AG20443 (cell line): ENCODE results near the gene C3orf80.
A peak's percentile ranks its signal among the peaks of the same experiment; 100 is the strongest.
"Not testable (repeated sequence)": the region's sequence is repeated elsewhere in the genome, so short reads cannot be mapped to it uniquely, and the experiment has no call there.

Source experiments
- DNase-seq: peaks from one replicate; pipeline ENCODE4 v3.0.0; 2012; ENCODE audit warnings: low spot score, mixed read lengths

C3orf80 gene

DNA sequence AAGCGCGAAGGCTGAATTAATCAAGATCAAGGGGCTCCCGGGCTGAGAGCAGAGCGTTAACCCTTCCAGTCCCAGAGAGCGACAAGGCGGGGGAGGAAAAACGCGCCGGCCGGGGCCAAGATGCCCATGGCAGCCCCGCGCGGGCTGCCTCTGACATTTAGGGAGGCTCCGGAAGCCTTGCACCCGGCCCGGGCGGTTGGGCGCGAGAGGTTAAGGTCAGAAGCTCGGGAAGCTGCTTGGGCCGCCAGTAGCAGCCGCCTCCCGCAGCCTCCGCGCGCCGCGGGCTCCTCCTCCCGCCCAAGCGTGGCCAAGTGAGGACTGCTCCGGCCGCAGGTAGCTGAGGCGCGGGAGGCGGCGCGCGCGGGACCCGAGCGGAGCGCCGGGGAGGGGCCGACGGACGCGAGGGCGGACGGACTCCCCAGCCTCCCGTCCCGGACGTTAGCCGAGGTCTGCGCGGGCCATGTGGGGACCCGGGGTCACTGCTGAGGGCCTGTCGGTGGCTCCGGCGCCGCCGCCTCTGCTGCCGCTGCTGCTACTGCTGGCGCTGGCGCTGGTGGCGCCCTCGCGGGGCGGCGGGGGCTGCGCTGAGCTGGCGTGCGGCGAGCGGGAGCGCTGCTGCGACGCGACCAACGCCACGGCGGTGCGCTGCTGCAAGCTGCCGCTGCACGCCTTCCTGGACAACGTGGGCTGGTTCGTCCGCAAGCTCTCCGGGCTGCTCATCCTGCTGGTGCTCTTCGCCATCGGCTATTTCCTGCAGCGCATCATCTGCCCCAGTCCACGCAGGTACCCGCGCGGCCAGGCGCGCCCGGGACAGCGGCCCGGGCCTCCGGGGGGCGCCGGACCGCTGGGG lies at the start of gene C3orf80:
TSS of gene C3orf80 (plus strand) at position 247 of the 850 bp plus-strand sequence. CDS start at position 461, 214 bp downstream.
- peak; percentile 79 for DNase-seq

DNA sequence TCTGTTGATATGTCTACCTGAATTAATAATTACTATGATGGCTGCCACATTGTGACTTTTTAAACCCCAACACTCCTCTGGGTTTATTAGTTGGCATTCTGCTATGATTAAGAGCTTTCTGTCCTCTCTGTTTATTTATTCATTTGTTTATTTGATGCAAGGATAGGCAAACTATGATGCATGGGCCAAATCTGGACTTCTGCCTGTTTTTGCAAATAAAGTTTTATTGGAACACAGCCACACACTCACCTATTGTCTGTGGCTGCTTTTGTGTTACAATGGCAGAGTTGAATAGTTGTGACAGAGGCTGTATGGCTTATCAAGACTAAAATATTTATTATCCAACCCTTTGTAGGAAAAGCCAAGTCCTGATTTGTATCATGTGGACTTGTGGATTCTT lies 48.3 kb upstream of the C3orf80 start:
- no peak for DNase-seq

DNA sequence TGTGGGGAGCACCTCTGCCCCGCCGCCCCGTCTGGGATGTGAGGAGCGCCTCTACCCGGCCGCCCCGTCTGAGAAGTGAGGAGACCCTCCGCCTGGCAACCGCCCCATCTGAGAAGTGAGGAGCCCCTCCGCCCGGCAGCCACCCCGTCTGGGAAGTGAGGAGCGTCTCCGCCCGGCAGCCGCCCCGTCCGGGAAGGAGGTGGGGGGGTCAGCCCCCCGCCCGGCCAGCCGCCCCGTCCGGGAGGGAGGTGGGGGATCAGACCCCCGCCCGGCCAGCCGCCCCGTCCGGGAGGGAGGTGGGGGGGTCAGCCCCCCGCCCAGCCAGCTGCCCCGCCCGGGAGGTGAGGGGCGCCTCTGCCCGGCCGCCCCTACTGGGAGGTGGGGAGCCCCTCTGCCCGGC lies 46.6 kb upstream of the C3orf80 start:
- DNase-seq = not testable (repeated sequence)

DNA sequence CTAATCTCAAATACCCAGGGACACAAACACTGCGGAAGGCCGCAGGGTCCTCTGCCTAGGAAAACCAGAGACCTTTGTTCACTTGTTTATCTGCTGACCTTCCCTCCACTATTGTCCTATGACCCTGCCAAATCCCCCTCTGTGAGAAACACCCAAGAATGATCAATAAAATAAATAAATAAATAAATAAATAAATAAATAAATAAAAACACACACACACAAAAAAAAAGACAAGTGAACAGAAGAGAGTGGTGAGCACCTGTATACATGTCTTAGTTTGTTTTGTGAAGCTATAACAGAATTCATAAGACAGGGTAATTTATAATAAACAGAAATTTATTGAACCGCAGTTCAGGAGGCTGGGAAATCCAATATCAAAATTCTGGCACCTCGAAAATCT lies 45.8 kb upstream of the C3orf80 start:
- DNase-seq = not testable (repeated sequence)

DNA sequence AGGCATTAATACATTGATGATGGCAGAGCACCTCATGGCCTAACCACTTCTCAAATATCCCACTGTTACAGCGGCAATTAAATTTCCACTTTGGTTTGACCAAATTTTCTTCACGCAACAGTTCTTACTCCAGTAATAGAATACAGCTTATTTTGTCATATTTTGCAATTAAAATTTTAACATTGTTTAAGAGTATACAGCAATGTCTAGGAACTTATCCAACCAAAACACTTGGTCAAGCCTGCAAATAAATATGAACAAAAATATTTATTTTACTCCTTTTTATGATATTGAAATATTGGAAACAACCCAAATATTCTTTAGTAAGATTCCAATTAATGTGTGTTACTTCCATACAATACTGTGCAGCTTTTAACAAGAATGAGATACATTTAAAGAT lies 45.3 kb upstream of the C3orf80 start:
- DNase-seq = no peak

DNA sequence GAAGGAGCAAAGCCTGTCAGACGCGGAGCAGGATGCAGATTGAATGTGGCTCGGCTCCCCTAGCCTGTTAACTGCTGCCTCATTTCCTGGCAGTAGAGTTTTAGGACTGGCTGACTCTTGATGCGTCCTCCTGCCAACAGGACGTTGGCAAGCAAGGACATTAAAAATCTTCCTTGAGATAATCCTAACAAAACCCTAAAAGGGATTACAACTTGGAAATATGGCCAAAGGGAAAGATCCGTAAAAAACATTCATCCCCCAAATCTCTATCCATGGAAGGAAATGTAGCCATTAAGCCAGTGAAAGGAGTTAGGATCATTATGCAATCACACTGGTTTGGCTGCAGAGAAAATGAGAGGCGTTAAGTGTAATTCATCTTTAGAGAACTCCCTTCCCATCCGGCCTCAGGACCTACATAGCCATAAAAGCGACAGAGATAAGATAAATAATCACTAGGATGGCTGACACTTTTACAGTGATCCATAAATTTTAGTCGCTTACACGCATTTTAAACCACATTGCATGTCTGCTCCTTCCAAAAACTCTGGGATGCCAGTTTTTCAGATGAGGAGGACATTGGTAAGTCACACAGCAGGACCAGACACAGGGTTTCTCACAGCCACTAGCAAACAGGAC lies 44.5 kb upstream of the C3orf80 start:
- DNase-seq = peak; percentile 65

DNA sequence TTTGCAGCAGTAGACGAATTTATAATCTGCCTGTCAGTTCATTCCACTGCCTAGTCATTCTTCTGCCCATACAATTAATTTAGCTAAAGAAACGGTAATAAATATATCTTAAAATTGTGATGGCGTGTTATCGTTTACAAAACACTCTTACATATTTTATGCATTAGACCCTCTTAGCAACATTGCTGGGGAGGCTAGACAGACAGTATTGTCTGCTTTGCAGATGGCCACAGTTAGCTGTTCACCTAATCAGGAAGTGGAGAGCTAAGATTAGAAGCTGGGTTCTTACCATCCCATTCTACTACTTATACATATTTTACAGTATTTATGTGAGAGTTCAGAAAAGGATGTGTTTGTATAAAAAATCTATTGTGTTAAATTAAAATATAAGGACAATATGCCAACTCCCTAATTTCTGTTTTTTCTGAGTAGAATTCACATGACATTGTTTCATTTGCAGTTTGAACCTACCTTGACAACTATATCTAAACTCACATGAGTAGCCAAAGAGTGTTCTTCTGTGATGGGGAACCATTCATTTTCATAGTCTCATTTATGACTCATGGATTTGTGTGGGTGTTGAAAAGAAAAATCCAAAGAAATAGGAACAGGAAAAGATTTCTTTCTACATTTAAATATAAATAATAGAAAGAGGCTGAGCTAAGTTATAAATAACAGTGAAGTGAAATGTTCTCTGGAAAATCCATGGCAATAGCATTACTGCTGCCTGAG lies 41.7 kb upstream of the C3orf80 start:
- DNase-seq = no peak

DNA sequence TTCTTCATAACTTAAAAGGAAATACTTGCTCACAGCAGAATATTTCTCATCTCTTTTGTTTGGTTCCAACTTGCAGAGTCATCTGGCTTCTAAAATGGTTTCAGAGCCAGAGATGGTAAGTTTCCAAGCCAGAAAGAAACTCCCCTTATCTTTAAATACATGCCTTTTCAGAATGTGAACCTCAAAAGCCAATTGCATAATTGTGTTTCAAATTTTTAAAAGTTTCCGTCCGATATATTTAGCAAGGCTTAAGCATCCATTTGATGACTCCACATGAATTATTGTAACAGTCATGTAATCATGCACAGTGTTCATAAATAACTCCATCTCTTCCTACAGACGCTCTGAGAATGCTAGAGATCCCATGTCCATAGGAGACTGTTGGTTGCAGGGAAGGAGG lies 40.6 kb upstream of the C3orf80 start:
- peak; percentile 54 for DNase-seq

DNA sequence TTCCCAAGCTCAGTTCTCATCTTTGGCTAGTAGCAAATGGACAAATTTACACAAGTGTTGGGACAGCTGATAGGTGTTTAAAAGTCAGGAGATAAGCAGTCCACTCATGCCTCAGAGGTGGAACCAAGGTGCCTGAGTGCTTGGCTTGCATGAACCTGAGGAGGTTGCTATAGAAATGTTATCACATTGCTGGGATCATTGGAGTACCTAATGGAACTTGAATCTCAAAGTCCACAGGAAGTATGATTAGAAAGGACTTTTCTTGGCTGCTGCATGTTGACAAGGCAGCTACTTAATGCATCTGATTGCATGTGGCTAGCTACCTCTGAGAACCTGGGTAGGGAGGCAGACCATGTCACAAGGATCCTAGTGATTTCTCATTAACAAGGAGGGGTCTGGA lies 39.5 kb upstream of the C3orf80 start:
- no peak for DNase-seq

DNA sequence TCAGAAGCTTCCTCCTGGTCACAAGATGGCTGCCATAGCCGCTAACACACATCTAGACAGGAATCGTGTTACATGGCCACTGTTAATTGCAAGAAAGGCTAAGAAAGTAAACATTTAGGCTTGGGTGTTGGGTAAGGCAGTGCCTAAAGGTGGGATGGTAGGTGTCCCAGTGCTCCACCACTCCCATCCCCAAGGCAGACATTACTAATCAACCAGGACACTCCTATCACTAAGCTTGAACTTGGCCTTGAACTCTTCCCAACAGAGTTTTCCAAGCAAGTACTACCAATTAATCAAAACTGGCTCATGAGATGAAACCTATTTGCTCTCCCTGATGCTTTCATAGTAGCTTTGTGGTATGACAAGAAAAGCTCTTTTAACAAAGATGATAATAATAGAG lies 37.9 kb upstream of the C3orf80 start:
- DNase-seq = no peak

DNA sequence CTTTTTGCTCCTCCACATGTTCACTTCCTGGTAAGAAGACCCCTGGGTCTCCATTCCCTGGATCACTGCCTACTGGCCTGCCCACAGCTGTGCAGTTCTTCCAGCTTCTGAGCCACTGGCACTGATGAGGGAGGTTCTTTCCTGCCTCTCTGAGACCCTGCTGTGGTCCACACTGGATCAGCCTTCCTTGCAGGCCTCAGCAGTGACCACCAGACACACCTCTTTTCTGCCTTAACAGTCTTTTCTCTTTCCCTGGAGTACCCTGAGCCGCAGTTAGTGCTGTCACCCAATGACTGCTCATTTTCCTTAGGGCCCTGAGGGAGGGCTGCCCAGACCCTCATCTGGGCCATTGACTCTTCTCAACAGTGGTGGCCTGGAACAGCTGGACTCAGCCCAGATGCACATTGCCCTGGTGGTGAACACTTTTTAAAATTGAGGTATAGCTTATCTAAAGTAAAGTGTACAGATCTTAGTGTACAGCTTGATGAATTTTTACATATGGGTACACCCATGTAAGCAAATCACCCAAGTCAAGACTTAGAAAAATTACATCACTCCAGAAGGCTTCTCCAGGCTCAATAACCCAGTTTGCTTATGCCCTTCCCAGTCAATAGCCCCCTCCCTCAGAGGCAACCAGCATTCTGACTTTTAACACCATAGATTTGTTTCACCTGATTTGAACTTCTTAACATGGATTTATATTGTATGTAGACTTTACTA lies 32.8 kb upstream of the C3orf80 start:
- DNase-seq = no peak

DNA sequence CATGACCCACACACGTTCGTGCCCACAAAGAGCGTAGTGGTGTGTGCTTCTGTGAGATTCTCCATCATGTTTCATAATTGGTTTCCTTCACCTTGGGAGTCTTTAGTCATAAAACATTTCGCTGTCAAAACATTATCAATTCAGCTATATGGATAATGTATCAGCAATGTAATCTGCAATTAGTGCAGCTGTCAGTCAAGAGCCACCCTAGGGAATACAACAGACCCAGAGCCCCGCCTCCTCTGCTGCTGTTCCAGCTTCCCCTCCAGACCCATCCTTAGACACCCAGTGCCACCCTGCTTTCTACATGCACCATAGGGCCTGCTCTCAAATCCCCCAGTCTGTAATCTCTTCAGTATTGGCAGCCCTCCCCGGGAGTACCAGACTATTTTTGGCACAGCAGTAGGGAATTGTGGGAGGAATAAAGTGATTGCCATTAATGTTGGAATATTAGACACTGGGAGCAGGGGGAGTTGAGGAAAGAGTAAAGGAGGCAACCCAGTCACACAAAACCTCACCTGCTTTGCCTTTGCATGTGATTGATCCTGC lies 31.5 kb upstream of the C3orf80 start:
- no peak for DNase-seq

DNA sequence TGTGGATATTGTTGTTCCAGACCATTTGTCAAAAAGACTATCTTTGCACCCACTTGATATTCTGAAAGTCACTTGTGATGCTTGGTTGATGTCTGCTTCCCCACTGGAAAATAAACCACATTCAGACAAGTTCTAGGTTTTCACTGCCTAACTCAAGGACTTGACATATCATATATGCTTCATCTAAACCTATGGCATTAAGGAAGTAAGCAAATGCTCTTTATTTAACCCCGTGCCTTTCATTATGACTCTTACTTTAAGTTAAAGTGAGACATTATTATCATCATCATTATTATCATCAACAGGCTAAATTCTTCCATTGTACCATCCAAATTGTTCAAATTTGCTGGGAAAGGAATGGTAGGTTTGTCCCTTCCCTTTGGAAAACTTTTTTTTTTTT lies 30.8 kb upstream of the C3orf80 start:
- no peak for DNase-seq

DNA sequence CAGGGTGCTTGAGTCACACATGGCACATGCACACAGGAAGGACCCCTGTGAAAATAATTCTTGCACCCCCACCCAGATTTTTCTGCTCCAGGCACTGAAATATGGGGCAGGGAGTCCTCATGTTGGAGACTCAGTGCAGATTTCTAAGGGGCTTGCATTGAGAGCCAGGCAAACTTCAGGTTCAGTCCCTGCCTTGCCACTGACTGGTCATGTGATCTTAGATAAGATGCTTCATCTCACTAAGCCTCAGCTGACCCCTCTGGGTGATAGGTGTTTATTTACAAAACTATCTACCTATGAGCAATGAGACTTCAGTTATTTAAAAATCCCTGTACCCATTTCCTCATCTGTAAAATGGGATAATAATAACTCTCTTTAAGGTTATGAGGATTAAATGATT lies 30.1 kb upstream of the C3orf80 start:
- no peak for DNase-seq

DNA sequence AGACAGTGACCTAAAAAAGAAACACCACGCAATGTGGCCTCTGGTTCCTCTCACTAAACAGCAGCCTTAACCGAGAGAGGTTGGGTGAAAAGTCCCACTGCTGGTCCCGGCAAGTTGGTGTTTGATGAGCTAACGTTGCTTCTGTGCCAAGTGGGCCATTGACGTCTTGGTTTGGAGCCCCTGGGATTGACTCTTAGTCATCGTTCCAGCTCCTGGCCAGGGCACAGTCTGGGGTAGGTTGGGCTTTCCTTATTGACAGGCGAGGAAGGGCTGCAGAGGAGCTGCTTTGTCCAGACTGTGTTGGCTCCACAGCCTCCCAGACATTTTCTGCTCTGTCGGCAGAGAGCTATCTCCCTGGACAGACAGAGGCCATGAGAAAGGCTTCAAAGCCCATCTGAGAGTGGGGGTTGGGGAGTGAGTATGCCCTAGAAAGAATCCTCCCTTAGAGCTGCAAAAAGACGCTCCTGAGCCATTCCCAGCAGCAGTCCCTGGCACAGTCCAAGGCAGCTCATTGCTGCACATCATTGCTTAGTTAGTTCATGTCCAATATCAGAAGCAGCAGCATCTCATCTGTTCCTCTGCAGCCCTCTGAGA lies 28.6 kb upstream of the C3orf80 start:
- DNase-seq = peak; percentile 67

DNA sequence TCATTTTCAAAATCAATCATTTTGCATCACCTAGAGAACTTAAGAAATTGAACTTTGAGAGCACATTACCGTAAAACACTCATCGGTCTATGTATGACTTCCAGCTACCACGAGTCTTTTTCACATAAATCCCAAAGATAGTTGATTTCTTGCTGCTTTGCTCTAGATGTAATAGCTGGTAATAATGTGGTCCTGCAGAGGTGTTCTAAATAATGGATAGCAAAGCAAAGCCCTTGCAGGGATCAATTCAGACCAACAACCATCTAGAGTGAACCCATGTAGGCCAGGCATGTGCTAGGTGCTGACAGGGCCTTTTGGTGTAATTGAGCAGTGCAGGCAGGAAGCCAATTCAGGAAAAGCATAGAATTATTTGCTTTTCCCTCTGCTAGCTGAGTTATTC lies 26.1 kb upstream of the C3orf80 start:
- no peak for DNase-seq

DNA sequence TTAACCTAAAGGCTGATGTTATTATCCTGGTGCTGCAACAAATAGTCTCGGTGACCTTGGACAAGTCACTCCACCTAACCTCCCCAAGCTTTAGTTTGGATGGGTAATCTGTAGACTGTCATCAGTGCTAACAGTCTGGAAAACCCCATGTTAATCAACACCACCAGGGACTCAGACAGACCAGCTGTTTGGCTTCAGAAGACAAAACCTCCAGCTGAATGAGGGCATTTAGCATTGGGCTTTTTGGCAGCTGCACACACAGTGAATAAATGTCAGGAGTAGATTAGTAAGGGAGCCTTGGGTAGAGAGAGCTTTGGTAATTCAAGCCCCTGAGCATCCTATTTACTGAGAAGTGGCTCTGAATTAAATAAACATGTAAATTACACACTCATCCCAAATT lies 24.9 kb upstream of the C3orf80 start:
- DNase-seq = no peak

DNA sequence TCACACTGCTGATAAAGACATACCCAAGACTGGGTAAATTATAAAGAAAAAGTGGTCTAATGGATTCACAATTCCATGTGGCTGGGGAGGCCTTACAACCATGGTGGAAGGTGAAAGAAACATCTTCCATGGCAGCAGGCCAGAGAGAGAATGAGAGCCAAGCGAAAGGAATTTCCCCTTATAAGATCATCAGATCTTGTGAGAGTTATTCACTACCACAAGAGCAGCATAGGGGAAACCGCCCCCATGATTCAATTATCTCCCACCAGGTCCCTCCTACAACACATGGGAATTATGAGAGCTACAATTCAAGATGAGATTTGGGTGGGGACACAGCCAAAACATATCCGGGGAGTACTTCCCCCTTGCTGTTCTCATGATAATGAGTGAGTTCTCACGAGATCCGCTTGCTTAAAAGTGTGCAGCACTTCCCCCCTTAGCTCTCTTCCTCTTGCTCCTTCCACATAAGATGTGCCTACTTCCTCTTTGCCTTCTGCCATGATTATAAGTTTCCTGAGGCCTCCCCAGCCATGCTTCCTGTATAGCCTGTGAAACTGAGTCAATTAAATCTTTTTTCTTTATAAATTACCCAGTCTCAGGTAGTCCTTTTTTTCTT lies 20.7 kb upstream of the C3orf80 start:
- not testable (repeated sequence) for DNase-seq

DNA sequence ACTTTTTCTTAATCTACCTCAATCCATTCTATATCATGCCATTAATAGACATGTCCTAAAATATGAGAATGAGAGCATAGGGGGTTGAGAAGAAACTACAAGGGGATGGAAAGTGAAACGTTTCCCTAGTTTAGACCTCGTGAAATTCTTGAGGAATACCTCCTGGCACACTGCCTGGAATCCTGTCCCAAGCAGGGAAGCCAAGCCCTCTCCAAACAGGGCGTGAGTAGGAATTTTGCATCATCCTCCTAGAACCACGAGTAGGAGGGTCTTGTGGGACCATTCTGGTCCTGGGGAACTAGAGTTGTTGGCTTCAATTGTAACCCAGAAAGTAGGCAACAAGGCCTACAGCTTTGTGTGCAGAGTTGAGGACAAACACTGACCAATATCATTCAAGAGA lies 19.6 kb upstream of the C3orf80 start:
- no peak for DNase-seq

DNA sequence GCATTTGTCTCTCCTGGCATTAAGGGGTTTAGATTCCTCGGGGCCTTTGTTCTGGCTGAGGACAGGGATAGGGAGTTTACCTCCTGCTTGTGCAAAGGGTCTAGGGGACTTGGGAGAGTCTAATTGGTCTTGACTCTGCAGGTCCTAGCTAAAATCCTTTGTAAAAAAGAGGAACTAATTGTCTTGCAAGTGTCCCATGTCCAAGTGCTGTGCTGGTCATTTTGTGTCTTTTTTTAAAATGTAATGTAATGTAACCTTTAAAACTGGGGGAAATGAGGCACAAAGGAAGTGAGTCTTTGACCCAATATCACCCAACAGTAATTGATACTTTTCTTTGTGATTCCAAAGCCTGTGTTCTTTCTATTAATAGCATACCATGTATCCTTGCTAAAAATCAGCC lies 14.9 kb upstream of the C3orf80 start:
- no peak for DNase-seq

DNA sequence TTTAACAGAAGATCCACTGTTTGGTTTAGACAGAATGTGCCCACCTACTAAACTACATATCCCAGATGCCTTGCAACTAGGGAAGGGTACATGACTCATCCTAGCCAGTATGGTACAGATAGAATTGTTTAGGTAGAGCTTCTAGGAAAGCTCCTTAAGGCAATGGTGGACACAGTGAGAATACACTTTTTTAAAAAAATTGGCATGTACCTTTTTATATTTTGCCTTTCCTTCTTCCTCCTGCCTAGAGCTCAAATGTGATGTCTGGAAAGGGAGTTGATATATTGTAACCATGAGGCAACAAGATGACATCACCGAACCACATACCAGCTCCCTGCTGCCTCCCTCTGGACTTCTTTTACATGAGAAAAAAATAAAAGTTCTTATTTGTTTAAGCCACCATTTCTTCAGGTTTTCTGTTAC lies 14.4 kb upstream of the C3orf80 start:
- DNase-seq = peak; percentile 52
